HG02759 (cell line): Measurements from ENCODE around the gene ZCCHC24.
"Not testable (repeated sequence)": the region's sequence is repeated elsewhere in the genome, so short reads cannot be mapped to it uniquely, and the experiment has no call there.

Source experiments
- ATAC-seq: cut with Tn5 transposase; IDR thresholded peaks from one replicate; pipeline ENCODE4 v1.9.1; 2021; ENCODE audit warnings: mild to moderate bottlenecking, moderate library complexity; ENCODE audit not compliant: unreplicated experiment

ZCCHC24 gene

GRCh38 chr10:79447911-79448731 is 2.7 kb upstream of the ZCCHC24 start:
- ATAC-seq, result no peak

DNA sequence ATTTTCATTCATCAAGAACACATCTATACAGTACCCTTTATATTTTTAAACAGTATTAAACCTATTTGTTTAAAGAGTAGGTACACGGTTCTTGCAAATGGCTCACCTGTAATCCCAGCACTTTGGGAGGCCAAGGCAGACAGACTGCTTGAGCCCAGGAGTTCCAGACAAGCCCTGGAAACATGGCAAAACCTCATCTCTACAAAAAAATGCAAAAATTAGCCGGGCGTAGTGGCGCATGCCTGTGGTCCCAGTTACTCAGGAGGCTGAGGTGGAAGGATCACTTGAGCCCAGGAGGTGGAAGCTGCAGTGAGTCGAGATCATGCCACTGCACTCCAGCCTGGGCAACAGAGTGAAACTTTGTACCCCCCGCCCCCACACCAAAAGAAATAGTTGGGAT is 1.8 kb upstream of the ZCCHC24 start:
- not testable (repeated sequence) for ATAC-seq

DNA sequence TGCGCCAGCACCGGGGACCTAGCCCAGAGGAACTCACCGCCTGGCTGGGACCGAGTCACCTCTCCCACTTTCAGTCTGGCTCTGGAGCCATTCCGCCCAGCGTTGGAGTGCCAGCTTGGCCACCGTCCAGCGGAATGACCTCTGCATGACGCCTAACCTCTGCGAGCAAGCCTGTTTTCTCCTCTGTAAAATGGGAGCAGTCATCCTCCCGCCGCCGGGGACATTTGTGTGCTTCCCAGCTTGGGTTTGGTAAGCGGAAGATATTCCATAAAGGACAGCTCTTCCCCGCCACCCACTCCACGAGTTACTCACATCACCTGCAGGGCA is 1.3 kb upstream of the ZCCHC24 start:
- ATAC-seq, result no peak

DNA sequence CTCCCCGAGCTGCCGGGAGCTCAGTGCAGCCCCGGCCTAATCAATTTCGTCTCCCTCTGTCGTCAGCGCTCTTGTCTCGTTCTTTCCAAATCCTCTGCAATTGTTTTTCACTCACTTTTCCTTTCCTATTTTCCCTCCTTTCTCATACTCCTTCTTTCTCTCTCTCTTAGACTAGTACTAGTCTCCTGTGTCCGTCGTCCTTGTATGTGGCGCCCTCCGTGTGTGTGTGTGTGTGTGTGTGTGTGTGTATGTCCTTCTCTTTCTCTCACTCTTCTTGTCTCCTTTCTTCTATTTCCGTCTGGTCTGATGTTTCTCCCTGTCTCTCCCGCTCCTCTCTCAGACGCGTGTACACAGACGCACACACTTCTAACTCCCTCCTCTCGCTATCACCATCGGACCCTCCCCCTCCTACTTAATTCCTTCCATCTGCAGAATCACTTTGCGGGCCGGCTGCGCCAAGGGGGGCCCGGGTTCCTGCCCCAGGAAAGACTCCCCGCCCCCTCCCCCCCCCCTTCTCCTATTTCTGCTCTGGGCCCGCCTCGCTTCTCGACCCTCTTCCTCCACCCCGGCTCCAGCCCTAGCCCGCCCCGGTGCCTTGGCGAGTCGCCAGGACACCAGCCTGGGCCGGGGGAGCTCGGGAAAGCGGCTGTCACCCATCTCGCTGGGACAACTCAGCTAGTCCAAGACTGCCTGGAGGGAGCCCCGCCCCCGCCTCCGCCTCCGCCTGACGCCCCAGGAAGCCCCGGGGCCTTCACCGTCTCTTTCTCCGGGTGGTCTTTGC is 743 bp upstream of the ZCCHC24 start:
- peak; percentile 5 for ATAC-seq

- peak; percentile 26 for ATAC-seq
These were observed 965 bp downstream of the ZCCHC24 start for GRCh38 chr10:79444199-79445119.

- no peak for ATAC-seq
These were observed 1.9 kb downstream of the ZCCHC24 start for GRCh38 chr10:79443338-79444198.

DNA sequence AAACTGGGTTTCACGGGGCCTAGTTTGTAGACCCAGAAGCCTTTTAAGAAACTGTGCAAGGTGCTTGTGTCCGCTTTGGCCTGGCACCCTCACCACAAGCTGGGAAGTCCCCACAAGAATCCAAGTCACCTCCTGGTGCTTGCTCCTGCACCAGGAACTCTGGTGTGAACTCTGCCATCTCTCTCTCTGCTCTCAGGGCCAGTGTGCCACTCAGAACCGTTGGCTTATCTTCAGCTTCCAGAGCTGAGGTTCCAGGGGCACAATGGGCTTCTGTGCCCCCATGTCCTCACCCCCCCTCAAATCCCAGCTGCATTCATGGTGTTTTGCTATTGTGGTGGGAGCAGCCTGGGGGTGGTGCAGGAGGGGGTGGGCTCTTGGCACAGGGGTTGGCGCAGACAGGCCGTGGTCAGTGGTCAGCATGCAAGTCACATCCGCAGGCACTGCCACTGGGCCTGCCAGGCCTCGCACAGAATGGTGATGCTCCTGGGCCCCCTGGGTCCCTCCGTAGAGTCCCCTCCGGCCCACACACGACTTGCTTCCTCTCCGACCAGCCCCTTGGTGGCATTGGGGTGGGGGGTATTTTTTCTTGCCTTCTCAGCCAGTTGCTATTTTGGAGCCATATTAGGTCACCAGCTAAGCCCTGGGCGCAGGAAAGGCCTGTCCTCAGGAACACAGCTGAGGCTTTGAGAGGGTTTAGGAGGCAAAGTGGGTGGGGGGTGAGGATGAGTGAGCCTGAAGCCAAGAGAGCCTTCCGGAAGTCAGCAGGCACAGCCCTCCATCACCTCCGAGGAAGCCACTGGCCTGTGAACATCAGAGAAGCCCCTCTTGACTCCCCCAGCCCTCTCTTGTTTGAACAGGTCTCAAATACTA is 3.0 kb downstream of the ZCCHC24 start:
- no peak for ATAC-seq

DNA sequence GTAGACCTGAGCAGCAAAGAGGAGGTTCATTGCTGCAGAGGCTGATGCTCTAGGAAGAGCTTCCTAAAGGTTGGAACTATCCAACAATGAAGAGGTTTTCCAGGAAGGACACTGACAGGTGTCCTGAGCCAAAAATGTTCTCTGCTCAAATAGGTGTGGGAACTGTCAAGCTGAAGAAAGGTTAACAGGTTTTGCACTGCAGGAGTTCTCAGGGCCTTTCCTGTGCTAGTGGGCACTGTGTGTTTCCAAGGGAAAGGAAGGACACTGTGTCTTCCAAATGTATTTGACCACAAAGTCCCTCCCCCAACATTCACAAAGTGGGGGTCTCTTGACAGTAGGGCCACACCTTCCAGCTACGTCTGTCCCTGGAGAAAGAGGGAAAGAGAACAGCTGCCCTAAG is 4.0 kb downstream of the ZCCHC24 start:
- no peak for ATAC-seq

GRCh38 chr10:79440281-79440680 is 5.1 kb downstream of the ZCCHC24 start:
- no peak for ATAC-seq

DNA sequence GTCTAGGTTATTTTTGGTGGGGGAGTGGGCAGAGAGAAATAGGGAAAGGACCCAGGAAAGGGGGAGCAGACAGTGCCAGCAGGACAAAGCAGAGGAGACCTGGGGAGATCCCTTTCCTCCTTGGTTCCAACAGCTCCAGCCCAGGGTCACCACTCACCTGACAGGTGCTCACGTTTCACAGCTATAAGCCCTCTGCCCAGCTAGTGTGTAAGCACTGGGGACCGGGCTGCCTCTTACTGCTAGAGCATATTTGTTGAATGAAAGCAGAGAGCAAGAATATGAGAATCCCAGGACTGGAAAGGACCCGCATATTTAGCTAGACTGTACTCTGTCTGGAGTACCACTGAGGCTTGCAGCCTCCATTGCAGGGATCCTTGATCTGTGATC is 6.7 kb downstream of the ZCCHC24 start:
- no peak for ATAC-seq

- no peak for ATAC-seq
These were observed 7.3 kb downstream of the ZCCHC24 start for GRCh38 chr10:79438021-79438698.

- ATAC-seq, result no peak
These were observed 8.2 kb downstream of the ZCCHC24 start for GRCh38 chr10:79437111-79437814.

GRCh38 chr10:79436850-79437103 is 8.6 kb downstream of the ZCCHC24 start:
- ATAC-seq, result no peak

GRCh38 chr10:79436066-79436849 is 9.2 kb downstream of the ZCCHC24 start:
- no peak for ATAC-seq

GRCh38 chr10:79435271-79436065 is 10.0 kb downstream of the ZCCHC24 start:
- ATAC-seq, result no peak

DNA sequence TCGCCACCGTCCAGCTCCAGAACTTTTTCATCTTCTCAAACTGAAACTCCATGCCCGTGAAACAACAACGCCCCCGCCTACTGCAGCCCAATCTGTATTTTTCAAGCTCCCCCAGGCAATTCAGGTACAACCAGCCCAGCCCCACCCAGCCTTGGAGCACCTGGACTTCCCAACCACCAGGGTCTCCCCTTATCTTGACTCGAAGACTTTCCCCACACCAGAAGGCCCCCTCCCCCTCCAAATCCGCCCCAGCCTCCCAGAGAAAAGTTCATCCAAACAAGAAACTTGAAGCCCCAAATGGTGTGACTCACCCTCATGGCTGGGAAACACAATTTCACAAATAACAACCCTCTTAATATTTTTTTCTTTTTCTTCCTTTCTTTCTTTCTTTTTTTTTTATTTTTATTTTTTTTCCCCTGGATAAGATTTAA is 10.6 kb downstream of the ZCCHC24 start:
- no peak for ATAC-seq

DNA sequence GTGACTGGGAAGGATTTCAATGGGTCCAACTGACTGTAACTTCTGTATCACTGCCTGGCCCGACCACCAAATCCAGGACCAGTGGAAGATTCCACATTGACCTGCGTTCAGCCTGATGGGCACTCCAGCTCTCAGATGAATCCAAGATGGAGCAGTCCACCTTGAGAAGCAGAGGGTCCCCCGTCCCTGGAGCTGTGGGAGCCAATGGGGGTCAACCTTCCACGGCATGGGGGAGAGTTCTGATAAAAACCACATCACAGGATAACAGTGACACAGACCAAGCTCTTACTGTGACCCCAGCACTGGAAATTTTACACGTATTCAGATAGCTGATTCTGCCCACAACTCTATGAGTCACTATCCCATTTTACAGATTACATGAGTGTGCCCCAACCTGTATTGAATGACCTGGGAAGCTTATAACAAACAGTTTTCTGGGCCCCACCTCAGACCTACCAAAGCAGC is 11.2 kb downstream of the ZCCHC24 start:
- no peak for ATAC-seq
